ENCODE measurements around the gene TRAPPC3.

- no peak for TF ChIP-seq CTCF (IDR thresholded peaks at IDR 0.05)
- TF ChIP-seq ZFX (IDR thresholded peaks at IDR 0.05; ENCODE audit: borderline replicate concordance), result no peak
Measured at GRCh38 chr1:36092798-36093185, 56.5 kb downstream of the TRAPPC3 start.
